Endodermal cell (in vitro differentiated cells): ENCODE results near the gene FLYWCH2. TPM values are rescaled to one million over a fixed set of nuclear protein-coding genes. Genes with fewer than 3 reads are reported as not detected.

Source experiments
- DNase-seq: peaks from one replicate; pipeline ENCODE4 v3.0.0-alpha.2; 2017
- H3K27ac ChIP-seq: 2 replicates; pipeline ENCODE4 v1.5.1; 2013; ENCODE audit warnings: mild to moderate bottlenecking, low read depth, low read length, moderate library complexity
- H3K27me3 ChIP-seq: 2 replicates; pipeline ENCODE4 v1.6.1; 2013; ENCODE audit warnings: mild to moderate bottlenecking, low read length, moderate library complexity; ENCODE audit not compliant: insufficient read depth, control insufficient read depth, poor library complexity, severe bottlenecking
- H3K36me3 ChIP-seq: 2 replicates; pipeline ENCODE4 v1.7.0; 2013; ENCODE audit warnings: mild to moderate bottlenecking, low read length, moderate library complexity; ENCODE audit not compliant: control insufficient read depth, insufficient read depth
- H3K4me1 ChIP-seq: one replicate; pipeline ENCODE4 v1.7.0; 2013; ENCODE audit warnings: low read length; ENCODE audit not compliant: control insufficient read depth, insufficient read depth
- H3K4me3 ChIP-seq: 2 replicates; pipeline ENCODE4 v1.5.1; 2013; ENCODE audit warnings: mild to moderate bottlenecking, low read length, moderate library complexity
- H3K9ac ChIP-seq: 2 replicates; pipeline ENCODE4 v1.6.1; 2013; ENCODE audit warnings: mild to moderate bottlenecking, low read length, moderate library complexity; ENCODE audit not compliant: poor library complexity, severe bottlenecking; ENCODE audit errors: extremely low read depth
- H3K9me3 ChIP-seq: 2 replicates; pipeline ENCODE4 v1.6.1; 2013; ENCODE audit warnings: mild to moderate bottlenecking, low read length, moderate library complexity; ENCODE audit not compliant: control insufficient read depth
- H3K27ac Mint-ChIP-seq: 2 replicates; pipeline ENCODE4 v1.8.0; 2020; ENCODE audit warnings: mixed read lengths
- H3K27me3 Mint-ChIP-seq: 2 replicates; pipeline ENCODE4 v1.8.0; 2021; ENCODE audit warnings: mild to moderate bottlenecking, mixed read lengths; ENCODE audit not compliant: insufficient read depth
- H3K36me3 Mint-ChIP-seq: 2 replicates; pipeline ENCODE4 v1.8.0; 2020; ENCODE audit warnings: low read depth, mixed read lengths
- H3K4me1 Mint-ChIP-seq: 2 replicates; pipeline ENCODE4 v1.8.0; 2020; ENCODE audit warnings: mixed read lengths
- H3K4me3 Mint-ChIP-seq: 2 replicates; pipeline ENCODE4 v1.8.0; 2020; ENCODE audit warnings: mild to moderate bottlenecking, moderate library complexity, mixed read lengths
- H3K9me3 Mint-ChIP-seq: 2 replicates; pipeline ENCODE4 v1.8.0; 2020; ENCODE audit warnings: mild to moderate bottlenecking, mixed read lengths
- WGBS, 2 experiments: methylation state at CpG; one replicate each; pipeline versions ENCODE4 v1.1.5 to v1.1.7; 2013; ENCODE audit warnings: missing lambda C conversion rate in 2 of 2, mixed read lengths in 1 of 2; ENCODE audit not compliant: insufficient coverage in 1 of 2, insufficient read length in 1 of 2; 5-methylcytosine and 5-hydroxymethylcytosine counted together
- total RNA-seq, 2 donors: library from RNA; stranded (reverse); fragmentation: NEBNext Ultra II Directional in 1 of 2; extraction: Animal tissue kit (Norgen Biotek cat#: 25700) in 1 of 2; gene quantifications; 2 replicates in 1 of 2; 3 replicates in 1 of 2; pipeline ENCODE4 v1.2.1, GENCODE V29; 2021
- TF ChIP-seq, protein P1 (sequence below): fragments of 200-600 bp; sonication (generic); conservative IDR thresholded peaks from 2 replicates; pipeline ENCODE4 v1.5.0; 2021; ENCODE audit warnings: antibody characterized with exemption, mild to moderate bottlenecking

Gene FLYWCH2
- total RNA-seq, 2 donors from 2014 or later, result 30.9 to 35.5 TPM

DNA sequence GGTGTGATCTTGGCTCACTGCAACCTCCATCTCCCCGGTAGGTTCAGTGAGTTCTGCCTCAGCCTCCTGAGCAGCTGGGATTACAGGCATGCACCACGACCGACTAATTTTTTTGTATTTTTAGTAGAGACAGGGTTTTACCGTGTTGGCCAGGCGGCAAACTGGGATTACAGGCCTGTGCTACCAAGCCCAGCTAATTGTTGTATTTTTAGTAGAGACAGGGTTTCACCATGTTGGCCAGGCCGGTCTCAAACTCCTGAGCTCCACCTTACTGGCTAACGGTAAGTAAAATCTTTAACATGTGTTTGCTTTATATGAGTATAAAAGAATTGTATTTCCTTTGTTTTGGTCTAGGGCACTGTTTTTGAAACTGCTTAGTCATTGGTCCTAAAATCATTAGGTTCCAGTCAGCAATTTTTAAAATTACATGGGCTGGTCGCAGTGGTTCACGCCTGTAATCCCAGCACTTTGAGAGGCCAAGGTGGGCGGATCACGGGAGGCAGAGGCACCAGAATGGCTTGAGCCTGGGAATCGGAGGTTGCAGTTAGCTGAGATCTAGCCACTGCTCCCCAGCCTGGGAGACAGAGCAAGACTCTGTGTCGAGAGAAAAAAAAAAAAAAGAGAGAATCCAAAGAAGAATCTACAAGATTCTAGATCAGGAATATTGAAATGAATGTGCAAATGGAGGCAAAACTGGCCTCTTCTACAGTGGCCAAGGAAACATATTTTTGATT is 32.3 kb downstream of the FLYWCH2 start:
- Mint-ChIP-seq H3K27ac (no peak overlapping the region), H3K4me1 (peaks cover 6% of the 10 kb centered on the region), H3K27me3 (peaks cover 21% of the 10 kb centered on the region), H3K9me3 (no peaks in the 10 kb centered on the region), H3K36me3 (peaks cover 31% of the 10 kb centered on the region), H3K4me3 (no peak overlapping the region)
- peaks cover 9% of the 10 kb centered on the region for H3K27me3 ChIP-seq
- H3K36me3 ChIP-seq, result peaks cover 30% of the 10 kb centered on the region
- no peak overlapping the region for H3K27ac ChIP-seq
- TF ChIP-seq, protein P1, sequence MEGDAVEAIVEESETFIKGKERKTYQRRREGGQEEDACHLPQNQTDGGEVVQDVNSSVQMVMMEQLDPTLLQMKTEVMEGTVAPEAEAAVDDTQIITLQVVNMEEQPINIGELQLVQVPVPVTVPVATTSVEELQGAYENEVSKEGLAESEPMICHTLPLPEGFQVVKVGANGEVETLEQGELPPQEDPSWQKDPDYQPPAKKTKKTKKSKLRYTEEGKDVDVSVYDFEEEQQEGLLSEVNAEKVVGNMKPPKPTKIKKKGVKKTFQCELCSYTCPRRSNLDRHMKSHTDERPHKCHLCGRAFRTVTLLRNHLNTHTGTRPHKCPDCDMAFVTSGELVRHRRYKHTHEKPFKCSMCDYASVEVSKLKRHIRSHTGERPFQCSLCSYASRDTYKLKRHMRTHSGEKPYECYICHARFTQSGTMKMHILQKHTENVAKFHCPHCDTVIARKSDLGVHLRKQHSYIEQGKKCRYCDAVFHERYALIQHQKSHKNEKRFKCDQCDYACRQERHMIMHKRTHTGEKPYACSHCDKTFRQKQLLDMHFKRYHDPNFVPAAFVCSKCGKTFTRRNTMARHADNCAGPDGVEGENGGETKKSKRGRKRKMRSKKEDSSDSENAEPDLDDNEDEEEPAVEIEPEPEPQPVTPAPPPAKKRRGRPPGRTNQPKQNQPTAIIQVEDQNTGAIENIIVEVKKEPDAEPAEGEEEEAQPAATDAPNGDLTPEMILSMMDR, result no peak
- H3K4me3 ChIP-seq, result no peak overlapping the region
- no peak for DNase-seq
- no peaks in the 10 kb centered on the region for H3K4me1 ChIP-seq
- no peaks in the 10 kb centered on the region for H3K9me3 ChIP-seq
- no peak overlapping the region for H3K9ac ChIP-seq
- 88 to 92% methylated on average over 11 to 13 of the region's 13 CpGs for WGBS, 2 experiments

DNA sequence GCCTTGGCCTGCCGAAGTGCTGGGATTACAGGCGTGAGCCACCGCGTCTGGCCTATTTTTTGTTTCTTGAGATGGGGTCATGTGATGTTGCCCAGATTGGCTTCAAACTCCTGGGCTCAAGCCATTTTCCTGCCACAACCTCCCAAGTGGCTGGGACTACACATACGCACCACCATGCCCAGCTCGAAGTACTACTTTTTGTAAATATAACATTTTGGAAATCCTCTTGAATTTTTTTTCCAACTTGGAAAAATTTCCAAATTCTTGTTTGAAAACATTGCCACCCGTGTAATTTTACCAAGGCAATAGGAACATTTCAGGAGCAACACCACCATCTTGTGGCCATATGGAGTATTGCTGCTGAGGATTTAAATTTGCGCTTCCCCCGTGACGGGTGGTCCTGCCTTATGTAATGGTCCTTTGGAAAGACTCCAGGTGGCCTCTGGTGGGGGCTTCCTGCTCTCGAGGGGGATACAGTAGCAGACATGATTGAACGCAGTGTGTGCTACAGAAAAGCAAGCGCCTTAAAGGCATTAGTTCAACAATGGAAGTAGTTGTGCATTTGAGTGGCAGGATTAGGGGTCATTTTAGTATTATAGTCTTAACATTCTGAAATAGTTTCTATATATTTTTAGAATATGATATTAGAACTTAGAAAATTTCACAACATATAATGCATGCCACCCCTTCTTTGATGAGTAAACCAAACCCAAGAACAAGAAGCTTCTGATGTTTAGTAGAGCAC is 36.7 kb downstream of the FLYWCH2 start:
- no peak overlapping the region for H3K27ac Mint-ChIP-seq
- no peaks in the 10 kb centered on the region for H3K9me3 Mint-ChIP-seq
- no peak overlapping the region for H3K9ac ChIP-seq
- no peaks in the 10 kb centered on the region for H3K4me1 ChIP-seq
- H3K4me3 ChIP-seq, result no peak overlapping the region
- H3K36me3 ChIP-seq, result peaks cover 32% of the 10 kb centered on the region
- H3K9me3 ChIP-seq, result no peaks in the 10 kb centered on the region
- H3K4me1 Mint-ChIP-seq, result peaks cover 2% of the 10 kb centered on the region
- TF ChIP-seq, protein P1, result peak; percentile 94
- no peak overlapping the region for H3K27ac ChIP-seq
- peak; percentile 85 for DNase-seq
- peaks cover 36% of the 10 kb centered on the region for H3K36me3 Mint-ChIP-seq
- 63 to 65% methylated on average over 8 to 13 of the region's 13 CpGs for WGBS, 2 experiments
- no peak overlapping the region for H3K4me3 Mint-ChIP-seq
- no peaks in the 10 kb centered on the region for H3K27me3 ChIP-seq
- H3K27me3 Mint-ChIP-seq, result no peaks in the 10 kb centered on the region

DNA sequence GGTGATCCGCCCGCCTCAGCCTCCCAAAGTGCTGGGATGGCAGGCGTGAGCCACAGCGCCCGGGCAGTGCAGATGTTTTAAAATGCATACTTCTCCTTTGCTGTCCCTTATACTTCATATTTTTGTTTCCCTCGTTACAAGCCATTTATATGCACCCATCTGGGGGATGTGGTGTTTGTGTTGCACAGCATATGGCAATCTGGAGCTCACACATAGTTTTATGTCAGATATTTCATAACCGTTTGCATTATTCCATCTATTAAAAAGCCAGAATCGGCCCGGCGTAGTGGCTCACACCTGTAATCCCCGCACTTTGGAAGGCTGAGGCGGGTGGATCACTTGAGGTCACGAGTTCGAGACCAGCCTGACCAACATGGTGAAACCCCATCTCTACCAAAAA is 40.5 kb downstream of the FLYWCH2 start:
- H3K4me3 Mint-ChIP-seq, result no peak overlapping the region
- no peak for DNase-seq
- no peaks in the 10 kb centered on the region for H3K4me1 ChIP-seq
- peaks cover 12% of the 10 kb centered on the region for H3K9me3 Mint-ChIP-seq
- H3K36me3 Mint-ChIP-seq, result peaks cover 29% of the 10 kb centered on the region
- no peak overlapping the region for H3K27ac ChIP-seq
- H3K9me3 ChIP-seq, result peaks cover 9% of the 10 kb centered on the region
- WGBS, 2 experiments, result 94 to 97% methylated on average over 13 of the region's 14 CpGs
- H3K27me3 ChIP-seq, result no peaks in the 10 kb centered on the region
- no peak overlapping the region for H3K27ac Mint-ChIP-seq
- H3K9ac ChIP-seq, result no peak overlapping the region
- H3K4me3 ChIP-seq, result no peak overlapping the region
- H3K27me3 Mint-ChIP-seq, result no peaks in the 10 kb centered on the region
- peaks cover 14% of the 10 kb centered on the region for H3K4me1 Mint-ChIP-seq
- TF ChIP-seq, protein P1, result no peak
- H3K36me3 ChIP-seq, result peaks cover 18% of the 10 kb centered on the region
